Brain pericyte (primary cell): ENCODE measurements around the gene C22orf23.
"Not testable (repeated sequence)": the region's sequence is repeated elsewhere in the genome, so short reads cannot be mapped to it uniquely, and the experiment has no call there.

Experiments
- DNase-seq: peaks from one replicate; pipeline ENCODE4 v3.0.0-alpha.2; 2012; ENCODE audit warnings: low read depth, low spot score

C22orf23 gene

DNA sequence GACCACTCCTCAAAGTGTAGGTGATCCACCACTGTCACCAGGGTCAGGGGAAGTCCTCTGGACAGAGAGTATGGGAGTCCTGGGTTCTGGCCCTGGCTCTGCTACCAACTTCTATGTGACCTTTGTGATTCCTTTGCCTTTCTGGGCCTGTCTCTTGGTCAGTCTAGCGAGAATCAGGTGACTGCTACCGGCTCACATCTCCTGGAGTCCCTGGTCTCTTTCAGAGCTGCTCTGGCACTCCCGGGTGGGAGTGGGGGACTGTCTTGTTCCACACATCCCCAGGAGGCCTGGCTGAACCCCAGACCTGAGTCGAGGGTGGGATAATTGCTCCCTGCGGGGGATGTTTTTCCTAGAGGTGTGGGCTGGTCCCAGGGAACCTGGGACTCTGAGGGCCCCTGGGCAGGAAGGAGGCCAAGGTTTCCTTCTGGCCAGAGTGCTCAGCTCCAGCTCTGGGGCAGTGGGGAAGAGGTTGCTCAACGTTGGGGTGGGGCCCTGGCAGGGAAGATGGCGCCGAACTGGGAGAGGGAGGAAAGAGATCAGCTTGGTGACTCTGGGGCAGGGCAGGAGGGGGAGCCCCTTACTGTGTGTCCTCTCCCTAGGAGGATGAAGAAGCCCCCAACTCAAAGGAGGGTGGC lies 28.9 kb upstream of the C22orf23 start:
- DNase-seq: no peak

DNA sequence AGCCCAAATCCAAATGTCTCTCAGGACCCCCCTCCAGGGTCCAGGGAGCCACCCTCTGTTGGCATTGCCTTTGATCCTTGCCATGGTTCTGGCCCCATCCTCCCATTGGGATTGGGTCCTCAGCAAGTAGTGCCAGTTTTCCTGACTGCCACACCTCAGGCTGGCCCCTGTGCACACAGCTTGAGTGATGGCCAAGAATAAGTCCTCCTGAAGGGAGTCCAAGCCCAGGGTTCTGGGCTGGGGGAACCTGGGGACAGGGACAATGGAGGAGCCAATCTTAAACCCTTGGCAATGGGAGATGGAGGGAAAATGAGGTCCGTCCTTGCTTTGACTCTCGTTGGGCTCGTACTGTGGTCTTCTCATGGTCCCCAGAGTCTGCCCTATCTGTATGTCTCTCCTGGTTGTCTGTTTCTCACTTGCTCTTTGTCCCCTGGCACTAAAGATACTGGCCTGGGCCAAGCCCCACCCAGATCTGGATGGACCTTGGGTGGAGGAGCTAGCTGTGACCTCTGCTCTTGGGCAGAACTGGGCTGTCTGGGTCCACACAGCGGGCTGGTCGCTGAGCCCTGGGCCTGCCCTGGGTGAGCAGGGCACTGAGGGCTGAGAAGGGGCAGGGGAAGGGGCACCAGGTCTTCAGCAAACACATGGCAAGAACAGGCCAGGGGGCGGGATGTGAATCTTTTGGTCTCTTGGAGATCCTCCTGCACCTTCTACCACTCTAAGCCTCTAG lies 28.0 kb upstream of the C22orf23 start:
- DNase-seq: no peak

- no peak for DNase-seq
Measured at GRCh38 chr22:37979782-37980181, 26.4 kb upstream of the C22orf23 start.

DNA sequence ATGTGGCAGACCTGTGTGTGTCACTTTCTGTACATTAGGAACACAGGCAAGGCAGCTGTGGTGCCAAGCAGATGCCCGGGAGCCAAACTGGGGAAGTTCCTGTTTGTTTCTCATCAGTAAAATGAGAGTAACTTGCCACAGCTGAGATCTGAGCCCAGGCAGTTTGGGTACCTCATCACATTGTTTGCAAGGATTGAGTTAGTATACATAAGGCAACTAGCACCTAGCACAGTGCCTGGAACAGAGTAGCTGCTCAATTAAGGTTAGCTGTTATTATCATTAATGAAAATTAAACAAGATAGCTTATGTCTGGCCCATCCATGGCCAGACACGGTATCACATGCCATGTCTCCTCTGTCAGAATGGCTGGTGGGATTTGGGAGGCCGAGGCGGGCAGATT lies 23.1 kb upstream of the C22orf23 start:
- DNase-seq: no peak

DNA sequence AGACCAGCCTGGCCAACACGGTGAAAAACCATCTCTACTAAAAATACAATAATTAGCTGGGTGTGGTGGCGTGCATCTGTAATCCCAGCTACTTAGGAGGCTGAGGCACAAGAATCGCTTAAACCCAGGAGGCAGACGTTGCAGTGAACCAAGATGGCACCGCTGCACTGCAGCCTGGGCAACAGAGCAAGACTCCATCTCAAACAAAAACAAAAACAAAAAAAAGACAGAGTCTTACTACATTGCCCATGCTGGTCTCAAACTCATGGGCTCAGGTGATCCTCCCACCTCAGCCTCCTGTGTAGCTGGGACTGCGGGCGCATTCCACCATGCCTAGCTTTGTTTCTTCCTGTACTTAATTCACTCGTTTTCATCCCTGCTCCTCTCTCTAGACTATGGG lies 22.6 kb upstream of the C22orf23 start:
- not testable (repeated sequence) for DNase-seq

- DNase-seq: no peak
Measured at GRCh38 chr22:37975153-37975552, 21.8 kb upstream of the C22orf23 start.

DNA sequence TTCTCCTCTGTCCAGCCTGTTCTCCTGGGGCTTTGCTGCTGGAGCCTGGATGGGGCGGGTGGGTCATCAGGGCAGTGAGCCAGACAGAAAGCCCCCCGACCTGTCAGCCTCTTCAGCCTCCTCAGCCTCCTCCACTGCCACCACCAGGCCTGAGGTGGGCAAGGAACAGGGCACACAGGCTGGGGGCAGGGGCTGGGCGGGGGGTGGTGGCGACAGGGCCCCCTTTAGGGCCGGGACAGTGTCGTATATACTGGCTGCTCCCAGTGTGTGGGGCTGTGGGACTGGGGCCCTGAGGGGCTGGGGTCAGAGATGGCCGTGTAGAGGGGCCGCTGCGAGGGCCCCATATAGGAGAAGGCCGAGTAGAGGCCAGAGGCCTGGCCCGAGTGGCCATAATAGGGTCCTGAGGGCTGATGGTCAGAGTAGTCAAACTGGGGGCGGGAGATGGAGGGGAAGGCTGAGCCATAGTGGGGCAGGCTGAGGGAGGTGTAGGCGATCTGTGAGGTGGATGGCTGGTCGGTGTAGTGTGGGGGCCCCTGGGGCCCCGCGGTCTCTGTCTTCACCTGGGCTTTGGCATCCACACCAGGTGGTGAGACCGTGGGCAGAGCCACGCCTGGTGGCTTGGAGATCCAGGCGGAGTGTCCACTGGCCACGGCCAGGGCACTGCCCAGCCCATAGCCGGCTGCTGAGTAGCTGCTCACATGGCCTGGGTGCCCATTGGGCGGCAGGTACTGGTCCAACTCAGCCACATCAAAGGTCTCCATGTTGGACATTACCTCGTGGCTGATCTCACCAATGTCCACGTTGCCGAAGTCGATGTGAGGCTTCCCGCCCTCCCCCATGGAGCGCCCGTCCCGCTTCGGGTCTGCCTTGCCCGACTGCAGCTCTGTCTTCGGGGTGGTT lies 20.1 kb upstream of the C22orf23 start:
- no peak for DNase-seq

DNA sequence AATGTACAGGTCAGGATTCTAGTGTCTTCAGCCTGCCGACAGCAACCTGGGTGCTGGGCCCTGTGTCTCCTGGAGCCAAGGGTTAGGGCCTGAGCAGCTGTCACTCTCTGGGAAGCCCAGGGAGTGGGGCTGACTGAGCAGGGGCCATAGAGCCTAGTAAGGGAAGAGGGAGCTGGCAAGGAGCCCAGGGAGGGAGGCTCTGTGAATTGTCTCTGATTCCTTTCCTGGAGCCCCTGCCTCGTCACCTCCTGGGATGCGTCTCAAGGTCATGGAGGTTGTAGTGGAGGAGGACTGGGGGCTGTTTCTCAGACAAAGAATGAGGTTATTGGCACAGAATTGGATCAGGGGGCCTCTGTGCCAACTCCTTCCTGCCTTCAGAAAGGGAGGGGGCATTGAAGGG lies 19.1 kb upstream of the C22orf23 start:
- no peak for DNase-seq

DNA sequence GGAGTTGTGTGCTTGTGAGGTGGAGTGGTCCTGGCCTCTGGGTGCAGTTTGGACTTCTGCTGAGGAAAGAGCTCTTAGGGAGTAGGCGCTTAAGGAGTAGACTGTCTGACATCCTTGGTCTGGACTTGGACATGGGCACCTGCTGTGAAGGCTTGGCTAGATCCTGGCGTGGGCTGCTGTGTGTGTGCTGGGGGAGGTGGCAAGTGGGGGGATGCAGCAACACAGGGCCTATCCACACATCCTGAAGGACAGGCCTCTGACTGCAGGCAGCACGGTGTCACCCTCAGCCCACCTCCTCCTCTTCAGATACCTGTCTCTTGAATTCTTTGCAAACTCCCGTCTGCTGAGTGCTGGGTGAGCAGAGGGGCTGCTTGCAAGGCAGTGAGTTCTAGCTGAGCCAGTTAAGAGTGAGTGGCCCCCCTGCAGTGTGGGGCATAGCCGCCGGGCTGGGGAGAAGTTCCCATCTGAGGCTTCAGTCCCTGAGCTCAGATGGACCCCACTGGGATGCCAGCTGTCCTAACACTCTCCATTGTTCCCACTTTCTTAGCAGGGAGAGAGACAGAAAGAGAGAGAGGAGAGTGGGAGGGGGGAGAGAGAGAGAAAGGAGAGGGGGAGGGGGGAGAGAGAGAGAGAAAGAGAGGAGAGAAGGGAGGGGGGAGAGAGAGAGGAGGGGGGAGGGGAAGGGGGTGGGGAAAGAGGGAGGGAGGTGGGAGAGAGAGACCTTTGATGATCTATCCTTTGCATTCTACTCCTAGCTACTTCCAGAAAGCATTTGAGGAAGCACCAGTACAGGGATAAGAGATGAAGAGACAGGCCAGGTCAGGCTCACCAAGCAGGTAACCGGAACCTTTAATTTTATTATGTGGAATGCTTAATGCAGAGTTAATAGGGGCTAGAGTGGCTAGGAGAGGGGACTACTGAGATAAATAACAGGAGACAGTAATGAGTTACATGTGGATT lies 18.4 kb upstream of the C22orf23 start:
- DNase-seq: no peak

GRCh38 chr22:37970864-37971263 lies 17.5 kb upstream of the C22orf23 start:
- DNase-seq: no peak

- no peak for DNase-seq
Measured at GRCh38 chr22:37968452-37969251, 15.3 kb upstream of the C22orf23 start.

DNA sequence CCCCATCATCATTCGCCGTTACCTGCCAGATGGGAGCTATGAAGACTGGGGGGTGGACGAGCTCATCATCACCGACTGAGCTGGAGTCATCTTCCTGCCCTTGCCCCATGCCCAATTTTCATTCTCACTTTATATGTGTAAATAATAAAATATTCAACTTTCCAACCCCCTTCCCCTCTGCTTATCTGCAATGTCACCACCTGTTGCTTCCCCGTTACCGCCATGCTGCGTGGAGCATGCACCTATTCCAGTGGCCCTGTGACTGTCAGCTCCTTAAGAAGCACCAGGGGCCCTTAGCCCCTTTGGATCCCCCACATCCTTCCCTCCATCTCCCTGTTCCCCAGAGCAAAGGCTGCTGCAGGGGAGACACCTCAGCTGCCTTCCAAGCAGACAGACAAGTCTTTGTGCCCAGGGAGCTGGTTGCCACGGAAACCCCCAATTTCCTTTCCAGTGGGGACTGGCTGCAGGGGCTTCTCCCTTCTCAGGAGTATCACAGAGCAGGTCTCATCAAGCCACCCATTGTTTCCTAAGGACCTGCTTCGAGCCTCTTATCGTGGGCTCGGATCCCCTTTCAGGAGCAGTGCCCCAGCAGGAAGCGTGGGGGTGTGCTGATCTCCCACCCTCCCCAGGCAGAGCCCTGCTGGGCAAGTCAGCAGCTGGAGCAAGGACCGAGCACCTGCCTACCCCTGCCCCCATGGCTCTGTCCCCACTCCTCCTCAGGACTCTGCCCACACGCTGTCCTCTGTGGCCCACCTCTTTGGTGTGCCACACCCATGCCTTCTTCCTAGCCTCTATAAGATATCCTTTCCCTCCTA lies 14.4 kb upstream of the C22orf23 start:
- no peak for DNase-seq

DNA sequence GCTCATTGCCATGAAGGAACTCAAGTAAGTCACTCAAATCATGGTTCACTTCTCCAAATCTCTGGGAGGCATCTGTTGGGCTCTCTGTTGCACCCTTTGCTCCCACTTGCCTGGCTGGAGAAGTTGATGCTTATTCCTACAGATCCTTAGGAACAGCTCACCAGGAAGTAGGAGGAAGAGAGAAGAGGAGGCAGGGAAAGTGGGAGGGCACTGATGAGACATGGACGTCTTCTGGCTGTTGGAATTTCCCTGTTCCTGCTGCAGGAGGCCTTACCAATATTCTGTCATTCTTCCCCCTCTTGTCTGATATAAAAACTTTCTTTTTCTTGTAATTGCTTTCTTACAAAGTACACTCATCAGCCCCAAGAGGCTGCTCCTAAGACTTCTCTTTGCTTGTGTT lies 13.7 kb upstream of the C22orf23 start:
- DNase-seq: no peak

DNA sequence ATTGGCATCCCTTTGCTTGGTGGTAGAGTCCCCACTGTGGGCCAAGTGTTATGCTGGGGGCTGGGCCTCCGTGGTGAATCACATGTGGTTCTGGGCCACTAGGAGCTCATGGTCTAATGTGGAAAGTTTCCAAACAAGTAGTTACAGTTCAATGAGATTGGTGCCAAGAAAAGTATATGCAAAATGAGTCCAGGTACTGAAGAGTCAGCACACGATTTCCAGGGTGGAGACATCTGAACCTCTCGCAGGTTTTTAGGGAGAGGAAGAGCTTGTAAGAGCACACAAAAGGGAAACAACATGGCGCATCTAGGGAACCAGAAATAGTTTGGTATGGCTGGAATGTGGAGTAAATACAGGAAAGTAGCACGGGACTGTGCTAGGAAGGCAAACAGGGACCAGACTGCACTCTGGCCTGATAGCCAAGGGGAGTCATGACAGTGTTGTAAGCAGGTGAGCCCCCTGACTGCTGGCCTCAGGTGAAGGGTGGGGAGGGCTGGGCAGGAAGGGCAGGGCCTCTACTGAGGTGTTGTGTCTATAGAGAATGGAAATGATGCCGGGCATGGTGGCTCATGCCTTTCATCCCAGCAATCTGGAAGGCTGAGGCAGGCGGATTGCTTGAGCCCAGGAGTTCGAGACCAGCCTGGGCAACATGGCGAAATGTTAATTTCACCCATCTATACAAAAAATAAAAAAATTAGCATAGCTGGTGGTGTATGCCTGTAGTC lies 12.7 kb upstream of the C22orf23 start:
- no peak for DNase-seq

GRCh38 chr22:37961062-37961461 lies 7.7 kb upstream of the C22orf23 start:
- DNase-seq: no peak

- DNase-seq: no peak
Measured at GRCh38 chr22:37959231-37959825, 5.9 kb upstream of the C22orf23 start.

GRCh38 chr22:37957232-37957631 lies 3.8 kb upstream of the C22orf23 start:
- DNase-seq: no peak

- DNase-seq: not testable (repeated sequence)
Measured at GRCh38 chr22:37955825-37956397, 2.5 kb upstream of the C22orf23 start.
